Gastroesophageal sphincter (tissue), 4 donors: ENCODE results near the gene SLC1A3. TPM values are rescaled to one million over a fixed set of nuclear protein-coding genes. Genes with fewer than 3 reads are reported as not detected.

ENCODE experiments used
- ATAC-seq: fragments of 150-250 bp; one replicate; pipeline ENCODE4 v1.9.1; 2016; ENCODE audit warnings: mild to moderate bottlenecking, moderate library complexity
- H3K27ac ChIP-seq, 4 donors: fragments of 200-600 bp; sonication (generic) in 3 of 4; 1 replicate in 3 of 4; 2 replicates in 1 of 4; pipeline ENCODE4 v1.5.1; 2016 to 2019
- H3K27me3 ChIP-seq: fragments of 200-600 bp; sonication (generic); one replicate; pipeline ENCODE4 v1.5.1; 2019
- H3K36me3 ChIP-seq, 2 donors: fragments of 200-600 bp; sonication (generic); one replicate each; pipeline ENCODE4 v1.5.1; 2019; ENCODE audit warnings: control low read depth in 1 of 2
- H3K4me1 ChIP-seq, 3 donors: fragments of 200-600 bp; sonication (generic); 1 replicate in 2 of 3; 2 replicates in 1 of 3; pipeline ENCODE4 v1.5.1; 2016 to 2019; ENCODE audit warnings: control low read depth in 2 of 3
- H3K4me3 ChIP-seq, 2 donors: fragments of 200-600 bp; sonication (generic); one replicate each; pipeline ENCODE4 v1.5.1; 2019; ENCODE audit warnings: mild to moderate bottlenecking in 1 of 2, moderate library complexity in 1 of 2
- H3K9me3 ChIP-seq, 3 donors: fragments of 200-600 bp; sonication (generic); one replicate each; pipeline ENCODE4 v1.5.1; 2017 to 2019; ENCODE audit warnings: control low read depth in 2 of 3
- CTCF ChIP-seq, 4 experiments: fragments of 200-600 bp in 2 of 4; fragments of 450-650 bp in 2 of 4; sonication (generic) in 1 of 4; IDR thresholded peaks; one replicate each; pipeline ENCODE4 v1.5.1; 2017 to 2019; ENCODE audit warnings: antibody characterized with exemption in 4 of 4, mild to moderate bottlenecking in 2 of 4, moderate library complexity in 2 of 4
- EP300 ChIP-seq: sonication (generic); formaldehyde crosslinking; IDR thresholded peaks from one replicate; pipeline ENCODE4 v1.6.1; 2017; ENCODE audit warnings: antibody characterized with exemption, mild to moderate bottlenecking
- POLR2A ChIP-seq, 2 donors: fragments of 450-650 bp; IDR thresholded peaks; one replicate each; pipeline ENCODE4 v1.6.1; 2017; ENCODE audit warnings: antibody characterized with exemption in 2 of 2, mild to moderate bottlenecking in 2 of 2, moderate library complexity in 1 of 2
- POLR2AphosphoS5 ChIP-seq: sonication (generic); formaldehyde crosslinking; IDR thresholded peaks from one replicate; pipeline ENCODE4 v1.6.1; 2017; ENCODE audit warnings: antibody characterized with exemption
- WGBS, 2 donors: methylation state at CpG; one replicate each; pipeline ENCODE4 v1.1.5; 2018; ENCODE audit warnings: low coverage in 1 of 2; 5-methylcytosine and 5-hydroxymethylcytosine counted together
- total RNA-seq, 4 donors: library from RNA; depleted of rRNA; stranded (reverse); fragments of >200 nt; gene quantifications; one replicate each; pipeline ENCODE4 v1.1.0, GENCODE V29; 2016

The SLC1A3 gene
- total RNA-seq, 4 donors from 2014 or later: 8.9 to 24.6 (median 16.4) TPM

GRCh38 chr5:36647046-36647445, 40.6 kb downstream of the SLC1A3 start:
- H3K4me3 ChIP-seq: no peak overlapping the region

GRCh38 chr5:36648426-36648825, 42.0 kb downstream of the SLC1A3 start:
- WGBS, 2 donors: 70 to 93% methylated on average over 3 of the region's 3 CpGs
- no peaks in the 10 kb centered on the region for H3K27me3 ChIP-seq
- TF ChIP-seq CTCF (IDR thresholded peaks at IDR 0.05) (no peak), EP300 (no peak), POLR2AphosphoS5 (no peak), POLR2A (IDR thresholded peaks at IDR 0.05) (no peak)
- H3K4me1 ChIP-seq: no peaks in the 10 kb centered on the region
- no peak overlapping the region for H3K27ac ChIP-seq
- H3K36me3 ChIP-seq: no peaks in the 10 kb centered on the region
- no peak overlapping the region for H3K4me3 ChIP-seq
- no peak for ATAC-seq
- H3K9me3 ChIP-seq: no peaks in the 10 kb centered on the region

More at GRCh38 chr5:36647046-36647445, 40.6 kb downstream of the SLC1A3 start:
- H3K36me3 ChIP-seq: no peaks in the 10 kb centered on the region
- TF ChIP-seq CTCF (IDR thresholded peaks at IDR 0.05): no peak
- no peak for TF ChIP-seq EP300
- H3K27me3 ChIP-seq: no peaks in the 10 kb centered on the region
- H3K27ac ChIP-seq: no peak overlapping the region
- no peak for ATAC-seq
- H3K4me1 ChIP-seq: no peaks in the 10 kb centered on the region
- no peaks in the 10 kb centered on the region for H3K9me3 ChIP-seq

GRCh38 chr5:36651761-36652685, 45.6 kb downstream of the SLC1A3 start:
- H3K9me3 ChIP-seq: no peaks in the 10 kb centered on the region
- WGBS, 2 donors: 73 to 91% methylated on average over 4 to 9 of the region's 9 CpGs
- no peaks in the 10 kb centered on the region for H3K36me3 ChIP-seq
- no peak for ATAC-seq
- H3K4me1 ChIP-seq: no peaks in the 10 kb centered on the region
- TF ChIP-seq POLR2AphosphoS5 (no peak), EP300 (no peak), CTCF (IDR thresholded peaks at IDR 0.05) (no peak), POLR2A (IDR thresholded peaks at IDR 0.05) (no peak)
- H3K4me3 ChIP-seq: no peak overlapping the region
- no peak overlapping the region for H3K27ac ChIP-seq
- no peaks in the 10 kb centered on the region for H3K27me3 ChIP-seq

GRCh38 chr5:36653044-36653705, 46.8 kb downstream of the SLC1A3 start:
- Histone ChIP-seq H3K4me1 (peaks cover 0 to 10% (median 3%) of the 10 kb centered on the region in 3 donors), H3K9me3 (no peaks in the 10 kb centered on the region), H3K27me3 (no peaks in the 10 kb centered on the region), H3K36me3 (no peaks in the 10 kb centered on the region), H3K27ac (no peak overlapping the region), H3K4me3 (no peak overlapping the region)
- TF ChIP-seq POLR2A (IDR thresholded peaks at IDR 0.05): no peak
- TF ChIP-seq CTCF (IDR thresholded peaks at IDR 0.05): no peak
- no peak for TF ChIP-seq POLR2AphosphoS5
- TF ChIP-seq EP300: no peak
- no peak for ATAC-seq
- WGBS, 2 donors: 57 to 65% methylated on average over 5 of the region's 5 CpGs
